Ovary (tissue), 3 donors: ENCODE data around the gene ASPHD2.

Source experiments
- EP300 ChIP-seq: sonication (generic); formaldehyde crosslinking; IDR thresholded peaks from one replicate; pipeline ENCODE4 v1.6.1; 2017; ENCODE audit warnings: antibody characterized with exemption
- POLR2A ChIP-seq: fragments of 450-650 bp; IDR thresholded peaks from one replicate; pipeline ENCODE4 v1.6.1; 2017; ENCODE audit warnings: antibody characterized with exemption, mild to moderate bottlenecking, moderate library complexity
- TF ChIP-seq, protein P1 (sequence below), 3 donors: fragments of 450-650 bp in 2 of 3; fragments of 200-600 bp in 1 of 3; IDR thresholded peaks; one replicate each; pipeline versions ENCODE4 v1.5.1 to v1.8.0; 2016 to 2022; ENCODE audit warnings: antibody characterized with exemption in 3 of 3, mild to moderate bottlenecking in 1 of 3
- donor health status: DM: no; HTN: no; CAD: no.

DNA sequence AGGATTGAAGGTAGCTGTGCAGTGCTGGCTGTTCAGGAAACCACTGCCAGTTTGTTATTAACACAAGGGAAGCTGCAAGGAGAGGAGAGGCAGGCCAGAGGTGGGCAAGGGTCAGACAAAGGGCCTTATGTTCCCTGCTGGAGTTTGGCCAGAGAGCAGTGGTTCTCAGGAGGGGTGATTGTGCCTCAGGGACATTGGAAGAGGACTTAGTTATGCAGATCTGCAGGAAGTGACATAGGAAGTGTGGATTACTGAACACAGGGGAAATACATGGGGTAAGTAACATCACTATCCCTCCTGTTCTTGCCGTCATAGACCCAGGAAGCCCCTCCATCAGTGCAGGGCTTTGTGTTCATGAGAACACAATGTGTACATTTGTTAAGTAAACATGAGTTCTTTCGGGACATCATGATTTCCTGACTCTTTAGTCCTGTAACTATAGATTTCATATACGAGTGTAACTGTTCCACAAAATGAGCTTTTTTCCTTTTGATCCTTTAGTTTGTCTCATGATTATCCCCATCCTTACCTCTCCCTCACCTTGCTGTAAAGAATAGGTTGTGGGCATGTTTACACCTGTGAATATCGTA, 60.5 kb downstream of the ASPHD2 start:
- TF ChIP-seq, protein P1, sequence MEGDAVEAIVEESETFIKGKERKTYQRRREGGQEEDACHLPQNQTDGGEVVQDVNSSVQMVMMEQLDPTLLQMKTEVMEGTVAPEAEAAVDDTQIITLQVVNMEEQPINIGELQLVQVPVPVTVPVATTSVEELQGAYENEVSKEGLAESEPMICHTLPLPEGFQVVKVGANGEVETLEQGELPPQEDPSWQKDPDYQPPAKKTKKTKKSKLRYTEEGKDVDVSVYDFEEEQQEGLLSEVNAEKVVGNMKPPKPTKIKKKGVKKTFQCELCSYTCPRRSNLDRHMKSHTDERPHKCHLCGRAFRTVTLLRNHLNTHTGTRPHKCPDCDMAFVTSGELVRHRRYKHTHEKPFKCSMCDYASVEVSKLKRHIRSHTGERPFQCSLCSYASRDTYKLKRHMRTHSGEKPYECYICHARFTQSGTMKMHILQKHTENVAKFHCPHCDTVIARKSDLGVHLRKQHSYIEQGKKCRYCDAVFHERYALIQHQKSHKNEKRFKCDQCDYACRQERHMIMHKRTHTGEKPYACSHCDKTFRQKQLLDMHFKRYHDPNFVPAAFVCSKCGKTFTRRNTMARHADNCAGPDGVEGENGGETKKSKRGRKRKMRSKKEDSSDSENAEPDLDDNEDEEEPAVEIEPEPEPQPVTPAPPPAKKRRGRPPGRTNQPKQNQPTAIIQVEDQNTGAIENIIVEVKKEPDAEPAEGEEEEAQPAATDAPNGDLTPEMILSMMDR (IDR thresholded peaks at IDR 0.05) = no peak
- no peak for TF ChIP-seq POLR2A
- no peak for TF ChIP-seq EP300
